ENCODE data around the gene CNRIP1.

GRCh38 chr2:68316111-68316510, 3.6 kb downstream of the CNRIP1 start:
- no peak for TF ChIP-seq EP300 (IDR thresholded peaks at IDR 0.05)
- TF ChIP-seq CTCF (IDR thresholded peaks at IDR 0.05), result no peak
